COR-L47 (cell line): ENCODE data around the gene PARD3.

Experiments
- DNase-seq: peaks from one replicate; lab custom pipeline; 2025; lab: John Stamatoyannopoulos, UW

The PARD3 gene

DNA sequence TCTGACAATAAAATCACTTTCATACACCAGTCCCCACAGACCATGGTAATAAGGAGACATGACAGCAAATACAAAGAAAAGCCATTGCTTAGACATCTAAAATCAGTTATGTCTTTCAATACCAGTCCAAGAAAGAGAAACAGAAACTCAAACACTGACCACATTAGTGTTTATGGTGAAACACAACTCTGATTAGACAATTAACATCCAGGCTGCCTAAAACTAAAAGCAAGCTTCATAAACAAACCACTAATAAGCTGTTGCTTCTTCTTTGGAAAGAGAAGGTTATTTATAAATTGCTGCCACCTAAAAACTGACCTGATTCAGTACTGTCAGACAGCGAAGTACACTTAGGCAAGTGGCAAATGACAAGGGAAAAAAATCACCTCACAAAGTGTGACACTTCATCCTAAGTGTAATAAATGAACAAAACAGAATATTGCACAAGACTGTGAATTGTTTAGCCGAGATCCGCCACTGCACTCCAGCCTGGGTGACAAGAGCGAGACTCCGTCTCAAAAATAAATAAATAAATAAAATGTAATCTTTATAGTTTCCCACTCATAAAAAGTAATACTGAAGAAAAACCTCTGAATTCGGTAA lies 277.4 kb downstream of the PARD3 start:
- no peak for DNase-seq

DNA sequence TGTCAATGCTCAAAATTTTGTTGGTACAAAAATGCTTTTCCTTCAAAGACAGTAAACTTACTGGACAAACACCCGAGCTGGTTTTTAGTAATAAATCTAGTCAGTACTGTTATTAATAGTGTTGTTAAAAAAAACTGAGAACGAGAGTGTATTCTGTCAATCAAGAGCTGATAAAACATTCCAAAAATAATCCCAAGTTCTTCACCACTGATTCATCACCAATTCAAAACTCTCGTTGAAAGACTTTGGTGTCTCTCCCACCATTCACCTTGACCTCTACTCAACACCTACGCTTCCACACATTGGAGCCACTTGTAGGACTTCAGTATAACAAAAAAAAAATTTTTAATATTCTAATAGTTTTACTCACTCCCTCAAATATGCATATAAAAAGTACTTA lies 279.2 kb downstream of the PARD3 start:
- DNase-seq, result no peak

DNA sequence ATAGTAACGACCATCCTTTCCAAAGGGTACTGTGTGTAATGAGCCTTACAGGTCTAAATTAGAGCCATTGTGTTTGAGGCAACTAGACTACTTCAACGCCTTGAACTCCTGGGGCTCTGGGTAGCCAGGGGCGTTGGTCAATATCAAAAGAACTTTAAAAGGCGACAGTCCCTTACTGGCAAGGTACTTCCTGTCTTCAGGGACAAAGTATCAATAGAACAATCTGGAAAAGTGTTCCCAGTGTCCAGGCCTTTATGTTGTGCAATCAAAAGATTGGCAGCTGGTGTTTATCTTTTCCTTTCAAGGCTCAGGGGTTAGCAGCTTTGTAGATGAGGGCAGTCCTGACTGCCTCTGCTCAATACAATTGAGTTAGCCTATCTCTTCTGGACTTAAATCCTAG lies 284.3 kb downstream of the PARD3 start:
- DNase-seq, result no peak

DNA sequence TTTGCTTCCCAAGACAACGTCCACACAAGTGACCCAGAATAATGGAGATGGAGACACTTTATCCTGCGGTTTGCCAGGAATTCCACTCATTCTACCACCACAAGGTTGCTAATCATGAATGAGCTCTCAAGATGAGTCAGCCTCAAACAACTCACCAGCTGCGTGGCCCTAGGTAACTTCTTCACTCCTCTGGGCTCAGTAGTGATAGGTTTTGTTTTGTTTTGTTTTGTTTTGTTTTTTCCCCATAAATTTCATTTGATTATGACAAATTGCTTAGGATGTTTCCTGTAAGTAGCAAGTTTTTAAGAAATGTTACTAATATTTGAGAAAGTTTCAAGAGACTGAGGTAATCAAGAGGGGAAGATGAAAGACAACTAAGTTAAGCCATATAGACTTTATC lies 286.8 kb downstream of the PARD3 start:
- DNase-seq, result no peak

DNA sequence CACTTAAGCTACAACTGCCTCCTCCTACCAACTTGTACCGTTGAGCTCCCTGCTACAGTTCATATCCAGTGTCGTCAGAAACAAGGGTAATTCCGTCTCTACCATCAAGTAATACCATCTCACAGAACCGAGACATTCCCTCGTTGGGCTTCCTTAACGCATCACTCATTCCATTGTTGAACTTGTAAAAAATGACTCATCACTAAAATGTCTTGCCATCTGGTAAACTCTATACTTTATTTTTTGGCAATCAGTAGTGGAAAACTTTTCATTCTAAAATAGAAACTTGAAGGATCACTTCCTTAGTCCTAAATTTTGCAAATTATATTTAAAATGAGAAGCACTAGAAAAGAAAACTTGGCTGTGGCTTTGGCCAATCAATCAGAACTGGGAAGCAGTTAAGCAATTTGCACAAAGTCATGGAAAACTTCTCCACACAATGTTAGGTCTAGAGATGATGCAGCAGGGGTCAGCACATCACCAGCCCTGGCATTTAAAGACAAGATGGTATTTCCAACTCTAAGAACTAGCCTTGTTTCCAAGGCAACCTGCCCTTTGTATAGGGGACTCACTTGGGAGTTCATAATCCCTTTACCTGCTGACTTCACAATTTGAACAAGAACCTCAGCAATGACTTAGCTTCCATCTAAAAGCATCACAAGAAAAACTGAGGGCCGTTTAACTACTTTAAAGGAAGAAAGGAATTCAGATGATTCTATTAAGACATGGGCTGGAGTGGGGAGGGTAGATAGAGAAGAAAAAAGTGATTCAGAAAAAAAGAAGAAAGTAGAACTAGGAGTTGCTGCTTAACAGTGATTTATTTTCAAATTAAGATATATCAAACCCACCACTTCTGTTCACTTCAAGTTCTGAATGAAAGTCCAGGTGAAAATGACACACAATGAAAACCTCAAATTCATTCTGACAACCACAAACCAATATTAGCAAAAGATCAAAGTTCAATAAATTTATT lies 288.1 kb downstream of the PARD3 start:
- DNase-seq, result no peak

DNA sequence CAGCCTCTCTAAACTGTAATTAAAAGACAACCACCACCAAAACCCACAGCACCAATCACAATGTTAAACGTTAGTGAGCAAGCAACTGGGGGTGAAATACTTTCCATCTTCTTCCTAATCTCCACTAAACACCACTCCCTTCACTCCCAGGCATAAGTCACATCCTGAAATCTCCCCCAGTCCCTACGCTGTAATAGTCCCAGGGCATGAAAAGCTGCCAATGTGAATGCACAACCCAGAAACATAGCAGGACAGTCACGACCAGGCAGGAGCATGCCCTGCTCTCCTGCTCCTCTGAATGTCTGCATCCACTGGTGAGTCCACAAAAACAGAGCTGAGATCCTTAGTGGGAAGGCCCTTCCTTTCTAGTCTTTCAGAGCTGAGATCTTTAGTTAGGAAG lies 288.9 kb downstream of the PARD3 start:
- DNase-seq, result no peak

DNA sequence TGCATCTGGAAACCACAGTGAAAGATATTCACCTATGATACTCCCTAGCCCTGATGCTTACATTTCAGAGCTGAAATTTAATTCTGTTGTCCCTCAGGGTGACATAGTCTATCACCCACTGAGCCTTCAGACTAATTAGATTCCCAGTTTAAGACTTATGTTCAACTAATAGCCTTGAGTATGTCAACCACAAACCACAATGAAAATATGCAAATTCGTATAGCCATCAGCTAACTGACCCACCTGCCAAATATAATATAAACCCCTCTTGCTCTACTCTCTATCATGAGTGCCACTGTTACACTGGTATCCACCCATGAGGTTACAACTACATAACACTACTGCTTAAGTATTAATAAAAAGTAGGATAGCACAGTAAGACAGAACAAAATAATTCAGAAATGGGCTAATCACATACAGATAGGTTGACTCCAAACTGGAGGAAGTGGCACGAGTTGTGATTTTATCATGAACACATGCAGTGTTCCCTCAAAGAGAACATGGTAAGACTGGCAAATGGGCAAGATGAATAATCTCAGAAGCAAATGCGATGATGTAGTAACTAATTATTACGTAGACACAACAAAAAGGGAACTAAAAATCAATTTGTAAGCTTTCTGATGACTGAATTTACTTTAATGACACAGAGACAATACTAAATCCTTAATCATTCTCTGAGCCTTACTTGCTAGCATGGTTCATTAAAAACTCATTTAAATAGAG lies 290.6 kb downstream of the PARD3 start:
- no peak for DNase-seq

DNA sequence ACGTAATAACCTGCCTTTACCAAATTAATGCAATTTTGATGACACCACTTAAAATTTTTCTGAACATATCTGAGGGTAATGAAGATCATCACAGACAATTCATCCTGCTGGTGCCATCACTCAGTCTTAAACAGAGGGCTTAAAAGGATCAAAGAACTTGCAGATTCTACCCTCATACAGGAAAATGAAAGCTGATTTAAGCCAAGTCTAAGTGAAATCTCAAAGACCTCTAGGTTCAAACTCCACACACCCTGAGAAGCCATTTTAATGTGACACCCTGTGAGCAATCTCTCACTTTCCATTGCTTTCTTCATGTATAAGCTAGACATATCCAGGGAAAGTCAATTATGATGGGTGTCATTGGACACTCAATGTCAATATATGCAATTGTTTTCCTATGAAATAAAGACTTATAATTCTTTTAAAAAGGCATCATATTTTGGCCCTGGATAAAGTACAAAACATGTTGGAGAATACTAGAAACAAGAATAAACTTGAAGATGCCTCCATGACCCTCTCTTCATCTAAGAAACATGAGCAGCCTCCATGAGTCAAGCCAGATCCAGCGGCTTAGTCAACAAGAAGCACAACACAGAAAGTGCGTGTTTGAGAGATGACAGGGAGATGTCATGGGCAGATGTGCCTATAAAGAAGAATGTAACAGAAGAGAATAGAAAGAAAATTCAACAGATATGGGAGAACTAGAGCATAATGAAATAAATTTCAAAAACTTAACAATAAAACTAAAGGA lies 291.9 kb downstream of the PARD3 start:
- no peak for DNase-seq

DNA sequence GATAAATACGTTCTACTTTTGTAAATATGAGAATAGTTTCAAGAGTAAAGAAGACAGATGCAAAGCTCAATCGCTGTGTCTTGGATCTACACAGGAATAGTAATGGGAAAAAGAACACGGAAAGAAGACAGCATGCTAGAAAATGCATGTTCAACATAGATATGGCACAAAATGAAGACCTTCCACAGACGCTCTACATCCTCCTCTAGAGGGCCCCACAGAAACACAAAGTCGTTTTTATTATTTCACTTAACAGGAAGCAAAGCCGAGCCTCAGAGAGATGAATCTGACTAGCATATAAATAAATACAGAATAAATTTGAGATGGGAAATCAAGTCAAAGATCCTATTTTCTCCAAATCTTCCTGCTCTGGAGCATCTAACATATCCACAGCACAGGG lies 292.6 kb downstream of the PARD3 start:
- DNase-seq, result peak; percentile 26

DNA sequence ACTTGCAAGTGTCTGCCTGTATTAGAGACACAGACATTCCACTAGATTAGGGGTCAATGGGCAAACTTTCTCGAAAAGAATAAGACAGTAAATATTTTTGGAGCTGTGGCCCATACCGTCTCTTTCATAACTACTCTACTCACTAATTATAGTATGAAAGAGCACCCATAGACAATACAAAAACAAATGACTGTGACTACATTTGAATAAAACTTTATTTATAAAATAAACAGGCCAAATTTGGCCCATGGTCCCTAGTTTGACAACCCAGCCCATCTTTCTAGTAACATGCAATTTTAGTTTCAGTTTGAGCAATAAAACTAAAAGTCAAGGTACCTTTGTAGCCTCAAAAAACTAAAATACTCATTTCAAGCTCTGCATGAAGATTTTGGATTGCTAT lies 294.6 kb downstream of the PARD3 start:
- DNase-seq, result no peak

DNA sequence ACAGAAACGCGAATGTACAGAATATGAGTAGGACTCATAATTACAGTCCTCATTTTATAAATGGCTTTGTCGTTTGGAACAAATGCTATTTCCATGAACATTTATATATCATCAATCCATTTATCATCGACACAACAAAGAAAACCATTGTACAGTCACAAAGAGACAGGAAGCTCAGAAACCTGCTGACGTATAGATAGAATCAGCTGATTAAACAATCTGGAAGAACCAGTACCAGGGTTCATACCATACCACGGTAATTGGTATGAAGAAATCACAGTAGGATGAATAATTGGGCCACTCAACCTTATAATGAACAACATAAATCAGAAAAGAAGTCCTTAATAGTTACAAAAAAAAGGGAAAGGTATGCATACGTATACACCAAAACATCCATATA lies 295.0 kb downstream of the PARD3 start:
- no peak for DNase-seq

DNA sequence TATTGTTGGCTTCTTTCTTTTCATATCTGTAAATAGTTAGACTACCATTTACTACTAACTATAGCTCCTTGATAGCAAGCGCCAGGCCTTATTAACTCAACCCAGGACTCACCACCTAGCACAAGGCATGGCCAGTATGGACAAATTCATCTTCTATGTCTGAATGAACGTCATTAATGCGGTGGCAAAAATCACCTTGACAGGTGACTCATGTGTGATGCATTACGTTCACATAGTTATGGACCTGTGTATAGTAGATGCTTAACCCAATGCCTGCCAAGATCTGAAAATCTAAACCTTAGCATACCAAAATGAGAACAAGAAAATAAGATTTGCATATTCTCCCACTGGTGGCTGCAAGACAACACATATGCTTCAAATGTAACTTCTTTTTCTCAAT lies 300.8 kb downstream of the PARD3 start:
- DNase-seq, result no peak

DNA sequence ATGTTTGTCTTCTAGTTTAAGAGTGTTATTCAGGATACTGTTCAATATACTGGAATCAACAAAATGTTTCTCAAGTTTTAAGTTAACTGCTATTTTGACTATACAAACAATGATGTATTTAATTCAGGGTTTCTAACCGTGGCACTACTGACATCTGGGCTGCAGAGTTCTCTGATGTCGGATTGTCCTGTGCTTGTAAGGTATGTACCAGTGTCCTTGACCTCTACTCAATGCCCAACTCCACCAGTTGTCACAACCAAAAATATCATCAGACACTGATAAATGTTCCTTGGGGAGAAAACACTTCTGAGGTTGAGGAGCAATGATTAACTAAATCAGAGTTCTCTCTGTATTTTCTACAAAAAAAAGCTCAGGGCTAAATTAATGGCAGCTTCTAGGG lies 301.5 kb downstream of the PARD3 start:
- no peak for DNase-seq

DNA sequence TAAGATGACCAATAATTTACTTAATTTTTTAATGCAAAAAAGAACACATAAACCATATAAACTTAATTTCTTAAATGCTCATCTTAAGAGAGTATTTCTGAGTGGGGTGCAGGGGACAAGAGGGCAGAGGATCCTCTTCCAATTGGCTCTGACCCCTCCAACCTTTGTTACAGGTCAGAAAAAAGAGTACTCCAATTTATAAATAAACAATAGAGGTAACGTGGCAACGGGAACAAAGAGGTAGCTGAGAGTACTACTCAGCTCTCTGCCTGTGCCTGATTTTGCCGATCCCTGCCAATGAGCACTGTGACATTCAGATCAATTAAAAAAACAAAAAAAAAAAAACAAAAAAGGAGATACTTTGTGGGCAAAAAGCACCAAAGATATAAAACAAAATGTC lies 307.9 kb downstream of the PARD3 start:
- DNase-seq, result peak; percentile 58

DNA sequence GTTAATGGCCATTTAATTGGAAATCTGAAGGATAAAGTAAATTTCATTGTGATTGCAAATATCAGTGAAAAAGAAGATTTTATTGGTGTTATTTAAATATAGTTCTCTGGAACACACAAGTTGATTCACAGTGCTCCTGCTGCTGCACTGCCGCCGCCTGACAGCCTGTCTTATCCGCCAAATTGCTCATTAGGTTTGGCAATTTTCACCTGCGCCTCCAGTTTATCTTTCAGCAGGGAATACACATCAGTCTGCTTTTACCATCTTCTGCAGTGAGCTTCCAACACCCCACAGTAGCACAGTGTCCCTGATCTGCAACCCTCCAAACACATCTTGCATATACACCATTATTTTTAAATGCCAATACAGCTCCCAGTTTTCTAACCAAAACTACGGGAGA lies 308.3 kb downstream of the PARD3 start:
- peak; percentile 43 for DNase-seq

DNA sequence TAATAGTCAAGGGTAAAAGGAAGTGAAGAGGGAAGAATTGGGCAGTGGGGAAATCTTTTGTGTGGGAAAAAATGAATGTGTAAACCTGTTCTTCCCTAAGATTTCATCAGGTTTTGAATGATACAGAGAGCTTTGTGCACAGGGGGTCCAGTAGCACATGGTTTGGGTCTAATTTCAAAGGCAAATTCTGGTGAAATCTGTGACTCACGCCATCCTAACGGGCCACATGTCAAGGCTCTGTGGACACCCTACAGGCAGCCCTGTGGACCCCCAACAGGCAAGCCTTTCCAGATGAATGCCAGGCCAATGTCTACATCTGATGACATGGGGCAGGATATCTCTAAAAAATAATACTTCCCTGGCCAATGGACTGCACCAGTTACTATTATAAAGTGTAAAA lies 309.8 kb downstream of the PARD3 start:
- DNase-seq, result no peak

DNA sequence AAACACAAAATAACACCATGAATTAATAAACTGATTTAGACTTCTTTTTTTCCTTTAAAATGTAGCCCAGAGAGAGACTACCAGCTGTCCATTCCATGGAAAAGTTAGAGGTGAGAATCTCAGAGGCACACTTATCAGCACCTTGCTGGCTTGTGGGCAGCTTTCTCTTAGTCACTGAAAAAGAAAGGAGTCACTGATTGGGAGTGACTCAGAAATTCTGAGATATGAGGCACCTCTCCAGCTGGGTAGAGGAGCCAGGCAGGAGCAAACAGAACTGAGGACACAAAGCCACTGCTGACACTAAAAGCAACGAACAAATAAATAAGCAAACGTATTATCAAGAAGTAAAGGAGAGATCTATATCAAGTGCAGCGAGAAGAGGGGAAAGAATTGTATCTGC lies 310.6 kb downstream of the PARD3 start:
- peak; percentile 11 for DNase-seq

DNA sequence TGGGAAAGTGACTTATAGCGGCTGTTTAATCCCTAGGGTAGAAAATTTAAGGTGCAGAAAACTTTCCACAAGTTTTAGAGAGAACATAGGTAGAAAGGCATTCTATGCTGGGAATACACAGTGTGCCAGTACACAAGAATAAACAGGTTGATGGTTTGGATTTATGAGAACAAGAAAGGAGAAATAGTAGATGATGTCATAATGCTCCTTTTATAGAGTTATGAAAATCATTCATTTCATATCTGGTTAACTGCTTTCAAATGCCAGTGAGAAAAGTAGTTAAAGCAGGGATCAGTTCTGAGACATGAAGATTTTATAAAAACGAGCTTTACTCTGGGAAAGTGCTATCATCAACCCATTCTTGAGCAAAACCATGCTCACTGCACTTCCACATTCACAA lies 311.4 kb downstream of the PARD3 start:
- DNase-seq, result no peak

DNA sequence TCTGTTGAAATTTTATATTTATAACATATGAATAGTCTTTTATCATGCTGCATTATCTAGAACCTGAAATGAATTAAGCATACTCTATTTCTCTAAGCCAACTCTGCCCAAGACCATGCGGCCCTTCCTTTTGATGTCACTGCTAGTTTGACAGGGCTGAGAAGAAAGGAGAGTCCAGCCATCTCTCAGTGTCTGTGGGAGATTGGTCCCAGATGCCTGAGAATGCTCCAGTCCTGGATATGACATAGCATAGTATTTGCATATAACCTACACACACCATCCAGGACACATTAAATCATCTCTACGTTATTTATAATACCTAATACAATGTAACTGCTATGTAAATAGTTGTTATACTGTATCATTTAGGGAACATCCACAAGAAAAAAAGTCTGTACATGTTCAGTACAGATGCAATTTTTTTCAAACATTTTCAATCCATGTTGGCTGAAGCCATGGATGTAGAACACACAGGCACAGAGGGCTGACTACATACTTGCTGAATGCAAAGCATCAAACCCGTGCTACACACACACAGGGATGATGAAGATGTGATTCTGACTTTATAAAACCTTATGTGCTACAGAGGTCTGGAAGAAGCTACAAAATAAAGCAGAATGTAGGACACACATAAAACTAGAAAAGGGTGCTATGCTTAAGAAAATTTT lies 315.4 kb downstream of the PARD3 start:
- no peak for DNase-seq

DNA sequence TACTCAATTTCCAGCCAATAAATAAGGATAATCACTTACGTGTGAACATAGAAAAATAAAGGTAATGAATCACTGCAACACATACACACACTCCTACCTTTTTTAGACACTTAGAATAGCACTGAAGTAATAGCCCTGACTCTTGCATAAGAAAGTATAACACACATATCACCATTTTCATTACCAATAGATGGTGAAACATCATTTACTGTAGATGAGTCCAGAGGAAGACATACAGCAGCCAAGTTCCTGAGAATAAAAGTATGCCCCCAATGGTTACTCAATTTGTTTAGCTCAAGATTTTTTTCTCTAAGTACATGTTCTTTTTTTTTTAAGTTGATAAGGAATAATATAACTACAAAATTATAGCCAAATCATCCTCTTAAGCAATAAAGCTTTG lies 316.3 kb downstream of the PARD3 start:
- no peak for DNase-seq

DNA sequence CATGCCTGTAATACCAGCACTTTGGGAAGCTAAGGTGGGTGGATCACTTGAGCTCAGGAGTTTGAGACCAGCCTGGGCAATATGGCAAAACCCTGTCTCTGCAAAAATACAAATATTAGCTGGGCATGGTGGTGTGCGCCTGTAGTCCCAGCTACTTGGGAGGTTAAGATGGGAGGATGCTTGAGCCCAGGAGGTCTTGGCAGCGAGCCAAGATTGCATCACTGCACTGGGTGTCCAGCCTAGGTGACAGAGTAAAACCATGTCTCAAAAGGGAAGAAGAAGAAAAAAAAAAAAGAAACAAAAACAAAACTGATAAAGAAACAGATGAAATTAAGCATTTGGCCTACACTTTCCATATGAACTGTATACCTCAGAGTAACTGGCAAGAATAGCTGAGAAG lies 319.2 kb downstream of the PARD3 start:
- no peak for DNase-seq

DNA sequence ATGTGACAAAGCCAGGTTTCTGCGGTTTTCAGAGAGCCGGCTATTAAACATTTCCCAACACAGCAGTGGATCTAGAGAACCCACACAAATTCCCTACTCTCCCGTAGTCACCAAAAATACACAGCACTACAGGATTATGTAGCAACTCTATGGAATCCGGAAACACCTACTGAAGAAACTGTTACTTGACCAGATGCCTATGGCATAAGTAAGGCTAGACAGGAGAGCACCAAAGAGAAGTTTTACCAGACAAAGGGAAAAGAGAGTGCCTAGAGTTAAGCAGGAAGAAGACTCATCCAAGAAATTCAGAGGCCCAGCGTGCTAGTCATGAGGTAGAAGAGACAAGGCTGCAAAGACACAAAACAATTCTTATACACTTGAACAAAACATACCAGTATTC lies 321.1 kb downstream of the PARD3 start:
- no peak for DNase-seq
